LoVo (cell line): ENCODE data around the gene LCN15.
"Not testable (repeated sequence)": the region's sequence is repeated elsewhere in the genome, so short reads cannot be mapped to it uniquely, and the experiment has no call there.

Source experiments
- DNase-seq: peaks from one replicate; pipeline ENCODE4 v3.0.0-alpha.2; 2016; ENCODE audit warnings: low spot score

The LCN15 gene

DNA sequence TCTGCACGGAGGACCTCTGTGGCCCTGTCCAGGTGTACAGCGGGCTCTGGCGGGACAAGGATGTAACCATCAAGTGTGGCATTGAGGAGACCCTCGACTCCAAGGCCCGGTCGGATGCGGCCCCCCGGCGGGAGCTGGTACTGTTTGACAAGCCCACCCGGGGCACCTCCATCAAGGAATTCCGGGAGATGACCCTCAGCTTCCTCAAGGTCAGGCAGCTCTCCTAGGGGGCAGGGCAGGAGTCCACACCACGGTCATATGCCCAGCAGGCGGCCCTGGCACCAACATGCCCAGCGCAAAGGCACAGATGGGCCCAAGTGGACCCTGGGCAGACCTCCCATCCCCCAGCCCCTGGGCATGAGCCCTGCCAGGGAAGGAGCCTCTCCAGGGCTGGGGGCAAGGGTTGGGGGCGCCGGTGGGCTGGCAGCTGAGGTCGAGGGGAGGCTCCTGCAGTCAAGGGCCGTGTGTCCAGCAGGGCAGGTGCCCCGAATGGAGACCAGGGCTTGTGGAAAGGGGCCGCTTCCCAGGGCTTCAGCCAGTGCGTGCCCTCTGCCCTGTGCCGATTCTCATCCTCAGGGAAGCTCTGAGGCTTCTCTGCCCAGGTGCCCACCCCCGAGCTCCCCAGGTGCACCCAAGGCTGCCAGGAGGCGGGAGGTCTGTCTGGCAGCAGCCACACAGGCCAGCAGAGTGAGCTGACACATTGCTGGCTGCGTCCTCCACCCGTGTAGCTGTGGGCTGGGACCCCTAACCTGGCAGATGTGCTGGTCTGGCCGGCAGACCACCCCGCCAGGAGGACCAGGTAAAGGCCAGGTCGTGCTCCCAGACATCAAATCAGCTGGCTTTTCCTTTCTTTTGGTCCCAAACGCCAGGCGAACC lies 42.0 kb downstream of the LCN15 start:
- DNase-seq: no peak

DNA sequence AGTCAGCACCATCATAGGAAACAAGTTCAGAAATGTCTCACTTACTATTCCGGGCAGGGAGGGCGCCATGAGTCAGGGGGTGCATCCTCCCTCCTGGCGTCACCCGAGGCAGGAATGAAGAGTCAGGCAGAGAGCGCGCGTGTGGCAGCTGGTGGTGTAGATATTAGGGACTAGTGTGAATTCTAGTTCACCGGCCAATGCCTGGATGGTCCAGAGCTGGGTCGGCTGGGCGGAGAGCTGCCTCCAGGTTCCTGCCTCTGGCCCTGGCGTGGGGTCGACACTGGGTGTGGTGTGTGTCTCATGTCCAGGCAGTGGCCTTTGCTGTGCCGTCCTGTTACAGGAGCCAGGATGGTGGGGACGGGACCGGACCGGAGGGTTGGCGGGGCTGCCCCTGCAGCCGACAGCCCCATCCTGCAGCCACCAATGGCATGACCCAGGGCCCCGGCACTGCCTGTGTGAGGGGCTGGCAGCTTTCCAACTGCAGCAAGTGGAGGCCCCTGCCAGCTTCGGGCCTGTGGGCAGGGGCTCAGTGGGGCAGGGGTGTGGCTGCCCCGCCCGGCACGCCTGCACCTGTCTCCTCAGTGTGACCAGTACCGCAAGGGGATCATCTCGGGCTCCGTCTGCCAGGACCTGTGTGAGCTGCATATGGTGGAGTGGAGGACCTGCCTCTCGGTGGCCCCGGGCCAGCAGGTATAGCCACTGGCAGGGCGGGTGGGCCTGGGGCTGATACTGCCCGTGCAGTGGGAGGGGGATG lies 42.8 kb downstream of the LCN15 start:
- no peak for DNase-seq

DNA sequence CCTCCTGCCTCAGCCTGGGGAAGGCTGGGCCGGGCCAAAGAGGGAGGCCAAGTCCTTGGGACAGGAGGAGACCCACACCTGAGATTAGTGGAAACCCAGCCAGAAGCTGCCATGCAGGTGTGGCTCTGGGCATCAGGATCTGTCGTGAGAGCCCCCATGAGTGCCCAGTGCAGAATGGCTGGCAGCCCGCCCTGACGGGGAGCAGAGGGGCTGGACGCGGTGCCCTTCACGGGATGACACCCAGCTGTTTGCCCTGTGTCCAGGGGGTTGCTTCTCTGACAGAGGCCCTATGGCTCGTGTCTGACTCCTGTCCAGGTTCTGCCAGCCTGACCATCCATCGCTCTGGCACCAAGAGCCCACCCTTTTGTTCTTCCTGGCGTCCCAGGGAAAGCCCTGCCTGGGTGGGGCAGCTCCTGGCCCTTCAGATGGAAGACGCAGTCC lies 43.4 kb downstream of the LCN15 start:
- DNase-seq: no peak

DNA sequence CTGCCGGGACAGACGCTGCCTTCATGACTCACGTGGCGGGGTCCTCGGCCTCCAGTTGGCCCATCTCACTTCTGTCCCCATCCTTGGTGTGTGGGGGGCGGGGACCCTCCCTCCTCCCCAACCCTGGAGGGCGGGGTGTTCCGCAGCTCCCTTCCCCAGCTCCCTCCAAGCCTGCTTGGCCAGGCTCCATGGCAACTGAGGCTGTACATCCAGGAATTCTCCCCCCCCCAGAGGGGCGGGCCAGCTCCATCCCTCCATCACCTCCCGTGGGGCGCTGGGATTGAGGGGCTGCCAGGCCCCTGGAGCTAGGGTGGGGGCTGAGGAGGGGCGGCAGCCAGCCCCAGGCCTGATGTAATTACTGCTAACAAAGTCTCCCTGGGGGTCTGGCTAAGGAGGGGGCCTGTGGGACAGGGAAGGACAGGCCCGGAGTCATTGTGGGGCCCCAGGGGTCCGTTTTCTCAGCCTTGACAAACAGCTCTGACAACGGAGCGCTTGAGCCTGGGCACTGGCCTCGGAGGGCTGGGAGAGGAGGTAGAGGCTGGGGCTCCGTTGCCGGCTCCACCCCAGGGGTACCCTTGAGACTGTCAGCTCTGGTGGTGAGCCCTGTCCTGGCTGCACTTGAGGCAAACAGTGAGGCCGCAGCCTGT lies 43.9 kb downstream of the LCN15 start:
- DNase-seq: no peak

- DNase-seq: no peak
Observed at GRCh38 chr9:136719195-136719880, 45.0 kb downstream of the LCN15 start.

GRCh38 chr9:136718345-136719194 lies 45.7 kb downstream of the LCN15 start:
- DNase-seq: no peak

DNA sequence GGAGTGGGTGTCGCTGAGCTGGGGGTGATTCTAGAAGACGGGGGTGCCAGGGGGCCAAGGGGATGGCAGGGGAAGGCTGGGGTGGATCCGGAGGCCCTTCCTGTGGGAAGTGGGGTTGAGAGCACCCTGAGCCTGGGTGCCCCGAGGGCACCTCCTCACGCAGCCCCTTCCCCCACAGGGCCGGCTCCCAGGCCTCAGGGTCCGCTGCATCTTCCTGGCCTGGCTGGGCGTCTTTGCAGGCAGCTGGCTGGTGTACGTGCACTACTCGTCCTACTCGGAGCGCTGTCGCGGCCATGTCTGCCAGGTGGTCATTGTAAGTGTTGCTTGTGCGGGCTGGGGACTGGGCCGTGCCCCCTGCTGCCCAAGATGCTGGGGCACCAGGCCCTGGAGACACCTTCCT lies 46.9 kb downstream of the LCN15 start:
- no peak for DNase-seq

DNA sequence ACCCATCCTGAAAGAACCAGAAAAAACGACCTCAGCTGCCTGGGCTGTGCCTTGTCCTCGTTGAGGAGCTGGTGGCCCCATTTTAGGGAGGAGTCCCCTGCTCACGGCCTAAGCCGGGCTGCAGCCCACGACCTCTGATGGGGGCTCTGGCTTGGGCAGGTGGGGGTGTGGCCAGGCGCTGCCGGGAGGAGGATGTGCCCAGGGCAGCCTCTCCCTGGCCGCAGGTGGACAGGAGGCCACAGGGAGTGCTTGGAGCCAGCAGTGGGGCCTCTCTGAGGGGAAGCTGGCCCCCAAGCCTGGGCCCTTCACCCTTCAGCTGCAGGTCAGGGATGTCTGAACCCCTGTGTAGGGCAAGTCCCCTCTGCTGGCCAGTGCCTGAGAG lies 49.4 kb downstream of the LCN15 start:
- no peak for DNase-seq

- no peak for DNase-seq
Observed at GRCh38 chr9:136714096-136714892, 50.0 kb downstream of the LCN15 start.

DNA sequence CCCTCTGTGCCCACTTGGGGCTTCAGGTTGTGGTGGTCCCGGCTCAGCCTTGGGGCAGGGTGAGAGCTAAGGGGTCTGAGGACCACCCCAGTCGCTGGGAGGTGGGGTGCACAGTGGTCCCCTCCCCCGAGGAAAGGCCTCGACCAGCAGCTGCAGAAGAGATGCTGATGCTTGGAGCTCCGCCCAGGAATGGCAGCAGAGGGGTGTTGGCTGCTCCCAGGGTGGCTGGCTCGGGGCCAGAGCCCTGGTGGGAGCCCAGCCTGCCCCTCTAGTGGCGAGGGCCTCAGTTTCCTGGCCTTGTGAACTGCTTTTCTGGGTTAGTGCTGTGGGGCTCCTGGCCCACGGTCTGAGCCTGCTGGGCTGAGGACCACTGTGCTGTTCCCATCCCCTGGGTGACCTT lies 50.8 kb downstream of the LCN15 start:
- DNase-seq: no peak

GRCh38 chr9:136712690-136713544 lies 51.4 kb downstream of the LCN15 start:
- no peak for DNase-seq

DNA sequence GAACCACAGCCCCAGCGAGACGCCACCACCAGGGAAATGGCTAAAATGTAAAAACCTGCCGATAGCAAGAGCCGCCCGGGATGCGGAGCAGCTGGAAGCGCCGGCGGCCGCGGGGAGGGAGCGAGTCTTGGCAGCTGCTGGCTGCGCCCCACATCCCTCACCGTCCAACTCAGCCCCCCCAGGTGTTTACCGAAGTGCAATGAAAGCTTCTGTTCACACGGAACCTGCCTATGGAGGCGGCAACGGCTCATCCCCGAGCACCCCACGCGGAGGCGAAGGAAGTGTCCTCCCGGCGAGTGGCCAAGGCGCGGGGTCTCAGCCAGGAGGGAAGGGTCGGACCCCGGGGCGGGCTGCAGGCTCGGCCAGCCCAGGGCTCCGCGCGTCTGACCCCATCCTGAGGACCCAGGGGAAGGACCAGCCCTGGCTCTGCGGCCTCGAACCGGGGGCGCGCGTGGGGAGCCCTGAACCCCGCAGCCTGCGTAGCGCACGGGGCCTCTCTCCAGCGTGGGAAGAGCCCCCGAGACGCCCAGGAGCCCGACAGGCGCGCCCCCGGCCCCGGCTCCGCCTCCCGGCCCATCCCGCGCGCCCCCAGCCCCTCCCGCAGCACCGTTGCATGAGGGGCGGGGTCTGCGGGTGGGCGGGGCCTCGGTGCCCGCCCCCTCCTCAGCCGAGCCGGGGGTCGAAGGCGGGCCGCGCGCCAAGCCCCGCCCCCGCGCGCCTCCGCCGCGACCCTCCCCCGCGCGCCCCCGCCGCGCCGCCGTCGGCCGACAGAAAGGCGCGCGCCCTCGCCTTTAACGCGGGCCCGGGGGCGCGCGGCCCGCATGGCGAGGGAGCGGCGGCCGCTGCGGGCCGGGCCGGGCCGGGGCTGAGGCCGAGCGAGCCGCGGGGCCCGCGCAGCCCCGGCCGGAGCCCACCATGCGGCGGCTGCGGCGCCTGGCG lies 52.3 kb downstream of the LCN15 start, which contains the start of gene DIPK1B:
Gene DIPK1B (plus strand): TSS at position 822 of the 939 bp plus-strand sequence. CDS start 94 bp downstream, at position 916.
- no peak for DNase-seq

GRCh38 chr9:136711219-136711648 lies 53.1 kb downstream of the LCN15 start:
- not testable (repeated sequence) for DNase-seq

GRCh38 chr9:136710543-136710942 lies 53.8 kb downstream of the LCN15 start:
- no peak for DNase-seq
